GM19438 (cell line): ENCODE data around the gene AGAP3.

Experiments
- ATAC-seq: cut with Tn5 transposase; IDR thresholded peaks from one replicate; pipeline ENCODE4 v1.9.1; 2021; ENCODE audit warnings: low read depth; ENCODE audit not compliant: unreplicated experiment

The AGAP3 gene

DNA sequence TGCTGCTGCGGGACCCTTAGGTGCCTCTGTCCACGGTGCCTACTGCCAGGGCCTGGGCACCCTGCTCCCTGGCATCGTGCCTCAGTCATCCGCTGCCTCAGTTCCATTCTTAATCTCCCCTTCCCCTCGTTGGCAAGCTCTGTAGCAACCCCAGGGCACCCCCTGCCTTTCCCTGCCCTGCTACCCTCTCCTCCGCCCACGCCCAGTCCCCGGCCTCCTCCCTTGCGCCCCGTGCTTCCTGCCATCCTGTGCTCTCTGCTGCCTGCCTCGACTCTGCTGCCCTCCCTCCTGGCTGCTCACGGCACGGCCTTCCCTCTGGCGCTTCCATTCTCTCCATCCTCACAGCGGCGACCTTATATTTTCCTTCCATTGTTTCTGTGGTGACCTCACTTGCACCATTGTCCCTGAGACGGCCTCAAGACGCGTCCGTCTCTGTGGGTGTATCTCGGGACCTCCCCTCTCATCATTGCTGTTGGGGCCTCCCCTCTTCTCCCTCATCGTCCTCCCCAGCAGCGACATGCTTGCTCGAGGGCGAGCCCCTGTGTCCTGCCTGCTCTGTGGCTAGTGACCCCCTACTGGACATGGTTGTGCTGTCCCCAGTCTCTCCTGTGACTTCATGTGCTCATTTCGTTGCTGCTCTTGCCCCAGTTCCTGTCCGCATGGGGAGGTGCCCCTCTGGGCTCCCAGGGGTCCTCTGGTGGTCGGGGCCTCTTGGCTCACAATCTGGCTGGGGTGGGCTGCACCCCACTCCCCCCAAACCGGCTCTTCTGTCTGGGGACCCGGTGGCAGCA lies 35.3 kb downstream of the AGAP3 start:
- no peak for ATAC-seq

DNA sequence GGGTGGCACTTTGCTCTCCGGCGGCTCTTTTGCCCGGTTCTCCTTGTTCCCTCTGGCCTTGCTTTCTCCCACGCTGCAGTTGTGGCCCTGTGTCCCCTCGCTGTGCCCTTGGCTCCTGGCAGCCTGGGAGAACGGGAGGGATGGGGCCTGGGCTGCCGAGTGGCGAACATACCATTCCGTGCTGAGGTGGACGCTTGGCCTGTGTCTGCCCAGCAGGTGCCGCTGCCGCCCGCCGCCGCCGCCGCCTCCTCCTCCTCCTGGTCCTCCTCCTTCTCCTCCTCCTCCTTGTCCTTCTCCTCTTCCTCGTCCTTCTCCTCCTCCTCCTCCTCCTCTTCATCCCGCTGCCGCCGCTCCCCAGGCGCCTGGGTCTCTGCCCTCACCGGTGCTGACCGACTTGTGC lies 36.0 kb downstream of the AGAP3 start:
- ATAC-seq: no peak

DNA sequence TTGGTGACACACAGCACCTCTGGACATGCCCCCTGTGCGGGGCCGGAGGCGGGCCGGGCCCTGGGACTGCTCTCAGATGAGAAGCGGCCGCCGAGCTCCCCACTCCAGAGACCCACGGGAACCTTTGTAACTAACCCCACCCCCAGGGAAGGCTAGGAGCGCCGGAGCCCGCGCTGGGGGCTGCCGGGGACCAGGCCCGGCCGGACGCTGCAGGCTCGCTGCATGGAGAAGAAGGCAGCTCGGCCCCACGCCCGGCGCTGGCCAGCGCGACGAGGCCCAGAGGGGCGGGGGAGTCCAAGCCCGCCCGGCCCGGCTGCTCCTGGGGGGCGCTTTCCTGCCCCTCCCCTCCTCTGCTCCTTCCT lies 36.5 kb downstream of the AGAP3 start:
- no peak for ATAC-seq

DNA sequence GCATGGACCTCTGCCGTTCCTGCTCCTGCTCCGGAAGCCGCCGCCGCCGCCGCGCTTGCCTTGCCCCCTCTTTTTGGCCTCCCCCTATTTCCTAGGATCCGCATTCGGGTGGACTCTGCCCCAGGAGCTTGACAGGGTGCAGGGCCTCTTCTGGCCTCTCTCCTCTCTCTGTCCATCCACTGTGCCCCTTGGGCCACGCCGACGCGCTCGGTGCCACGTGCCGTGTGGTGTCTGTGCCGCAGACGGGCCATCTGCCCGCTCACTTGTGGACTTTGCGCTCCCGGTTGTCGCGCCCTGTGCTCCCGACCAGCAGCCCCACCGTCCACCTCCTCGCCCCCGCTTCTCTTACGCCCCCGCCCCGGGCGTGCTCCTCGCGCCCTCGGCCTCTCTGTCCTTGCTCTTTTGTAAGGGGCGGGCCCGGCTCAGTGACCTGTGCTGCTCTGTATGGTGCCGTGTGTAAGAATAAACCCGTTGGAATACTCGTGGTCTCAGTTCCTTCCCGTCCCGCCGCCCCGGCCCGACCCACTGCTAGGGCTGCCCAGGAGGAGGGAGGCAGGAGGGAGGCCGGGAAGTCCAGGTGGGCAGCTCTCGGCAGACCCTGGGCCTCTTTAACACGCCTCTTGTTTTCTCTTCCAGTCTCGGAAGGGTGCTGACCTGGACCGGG lies 37.0 kb downstream of the AGAP3 start:
- ATAC-seq: no peak

GRCh38 chr7:151123822-151124464 lies 37.7 kb downstream of the AGAP3 start:
- ATAC-seq: peak; percentile 92

- ATAC-seq: no peak
Observed at GRCh38 chr7:151124481-151124880, 38.2 kb downstream of the AGAP3 start.

DNA sequence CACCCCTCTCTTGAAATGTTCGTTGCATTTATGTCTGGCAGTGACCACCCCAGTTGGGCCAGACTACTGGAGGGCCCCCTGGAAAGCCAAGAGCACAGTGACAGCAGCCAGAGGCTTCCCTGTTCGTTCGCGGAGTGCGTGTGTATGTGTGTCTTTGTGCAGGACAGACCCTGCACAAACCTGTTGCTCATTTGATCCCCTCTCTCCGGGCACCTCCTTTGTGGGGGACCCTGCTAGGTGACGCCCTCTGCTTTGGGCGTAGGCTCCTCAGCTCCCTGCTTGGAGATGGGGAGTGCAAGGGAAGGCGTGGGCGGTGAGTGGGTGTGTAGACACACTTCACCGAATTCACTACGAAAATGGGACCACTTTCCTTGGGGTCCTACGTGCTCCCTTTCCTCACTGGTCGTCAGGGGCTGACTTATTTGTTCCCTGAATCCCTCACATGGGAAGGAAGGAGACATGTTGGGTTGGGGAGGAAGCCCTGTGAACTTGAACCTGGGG lies 38.7 kb downstream of the AGAP3 start:
- ATAC-seq: no peak

DNA sequence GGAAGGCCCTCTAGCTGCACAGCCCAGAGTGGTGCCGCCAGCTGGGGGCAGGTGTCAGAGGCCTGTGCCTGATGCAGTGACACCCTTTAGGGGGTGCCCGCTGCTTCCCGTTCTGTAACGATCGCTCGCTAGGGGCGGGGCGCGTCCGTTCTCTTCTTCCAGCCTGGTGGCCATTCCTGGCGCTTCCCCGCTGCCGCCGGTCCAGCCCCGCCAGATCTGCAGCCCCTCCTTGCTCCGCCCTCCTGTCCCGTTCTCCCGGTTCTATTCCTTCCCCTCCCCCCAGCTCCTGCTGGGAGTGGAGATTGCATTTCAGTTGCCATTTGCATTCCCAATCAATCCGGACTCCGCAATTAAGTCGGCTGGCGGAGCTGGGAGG lies 39.2 kb downstream of the AGAP3 start:
- ATAC-seq: no peak

GRCh38 chr7:151125846-151126481 lies 39.7 kb downstream of the AGAP3 start:
- ATAC-seq: no peak

DNA sequence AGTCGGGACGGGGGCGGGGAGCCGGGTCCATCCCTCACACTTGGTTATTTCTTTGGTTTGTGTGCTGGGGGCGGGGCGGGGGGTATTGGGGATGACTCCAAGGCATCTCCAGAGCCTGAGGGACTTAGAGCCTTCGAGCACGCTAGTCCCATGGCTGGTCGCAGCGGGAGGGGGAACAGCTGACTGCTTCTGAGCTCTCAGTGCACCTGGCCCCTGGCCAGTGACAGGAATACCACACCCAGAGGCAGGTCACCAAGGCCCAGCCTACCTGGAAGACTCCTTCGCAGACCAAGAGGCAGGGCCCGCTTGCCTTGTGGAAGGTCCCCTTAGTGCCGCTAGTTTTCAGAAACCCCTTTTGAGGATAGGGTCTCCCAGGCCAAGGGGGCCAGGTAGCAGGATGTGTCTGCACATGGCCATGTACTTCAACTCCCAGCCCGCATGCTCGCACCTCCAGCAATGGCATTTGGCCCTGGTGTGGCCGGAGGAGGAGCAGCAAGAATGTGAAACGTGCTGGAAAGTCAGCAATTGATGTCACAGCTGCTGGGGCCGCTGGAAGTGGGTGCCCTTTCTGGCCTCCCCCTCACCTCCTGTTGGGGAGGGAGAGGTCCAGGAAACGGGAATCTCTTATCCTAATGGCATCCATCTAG lies 40.3 kb downstream of the AGAP3 start:
- ATAC-seq: no peak

GRCh38 chr7:151128144-151128543 lies 41.9 kb downstream of the AGAP3 start:
- no peak for ATAC-seq

- no peak for ATAC-seq
Observed at GRCh38 chr7:151128716-151129115, 42.4 kb downstream of the AGAP3 start.

GRCh38 chr7:151129117-151129959 lies 43.1 kb downstream of the AGAP3 start:
- no peak for ATAC-seq

GRCh38 chr7:151129960-151130591 lies 43.8 kb downstream of the AGAP3 start:
- no peak for ATAC-seq

DNA sequence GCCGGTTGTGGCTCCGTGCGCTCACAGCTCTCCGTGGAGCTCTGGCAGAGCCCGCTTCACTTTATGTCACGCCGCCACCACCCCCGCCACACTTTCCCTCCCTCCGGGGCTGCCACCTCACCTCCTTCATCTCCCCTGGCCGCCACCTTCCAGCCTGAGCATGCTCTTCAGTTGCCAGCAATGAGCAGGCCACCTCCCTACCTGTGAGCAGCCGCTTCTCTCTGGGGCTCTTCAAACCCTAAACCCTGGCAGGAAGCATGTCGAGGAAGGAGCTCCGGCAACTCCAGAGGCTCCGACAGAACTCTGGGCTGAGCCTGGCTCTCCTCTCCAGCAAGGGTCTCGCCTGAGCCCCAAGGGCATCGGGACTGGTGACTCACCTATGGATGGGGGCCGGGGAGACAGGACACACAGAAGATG lies 44.5 kb downstream of the AGAP3 start:
- ATAC-seq: no peak

- ATAC-seq: no peak
Observed at GRCh38 chr7:151131224-151131591, 44.9 kb downstream of the AGAP3 start.

DNA sequence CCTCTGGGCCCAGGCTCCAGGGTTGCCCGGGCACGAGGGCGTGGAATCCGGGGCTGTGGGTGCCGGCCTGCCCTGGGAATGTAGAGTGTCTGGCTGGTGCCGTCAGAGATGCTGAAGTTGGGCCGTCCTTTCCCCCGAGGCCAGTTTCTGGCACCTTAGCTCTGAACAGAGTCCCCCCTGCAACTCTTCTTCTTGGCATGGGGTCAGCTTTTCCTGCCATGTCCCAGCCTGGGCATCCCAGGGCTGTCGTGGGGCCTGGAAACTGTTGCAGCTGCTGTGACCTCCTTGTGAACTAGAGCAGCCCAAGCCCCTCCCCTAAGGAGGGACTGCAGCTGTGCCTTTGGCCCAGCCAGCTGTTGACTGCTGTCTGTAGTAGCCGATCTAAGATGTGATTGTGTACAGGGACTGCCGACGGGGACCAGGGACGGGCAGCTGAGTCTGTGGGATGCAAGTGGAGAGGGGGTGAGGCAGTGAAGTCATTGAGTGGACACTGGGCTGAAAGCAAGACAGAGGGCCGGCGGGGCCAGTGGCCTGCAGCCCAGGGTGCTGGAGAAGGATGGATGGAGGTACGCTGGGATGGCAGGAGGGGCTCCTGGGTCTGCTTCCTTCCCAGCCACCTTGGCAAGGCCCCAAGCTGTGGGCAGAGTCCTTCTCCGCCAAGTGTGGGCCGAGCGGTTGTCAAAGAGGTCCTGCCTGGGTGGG lies 45.5 kb downstream of the AGAP3 start:
- ATAC-seq: no peak

DNA sequence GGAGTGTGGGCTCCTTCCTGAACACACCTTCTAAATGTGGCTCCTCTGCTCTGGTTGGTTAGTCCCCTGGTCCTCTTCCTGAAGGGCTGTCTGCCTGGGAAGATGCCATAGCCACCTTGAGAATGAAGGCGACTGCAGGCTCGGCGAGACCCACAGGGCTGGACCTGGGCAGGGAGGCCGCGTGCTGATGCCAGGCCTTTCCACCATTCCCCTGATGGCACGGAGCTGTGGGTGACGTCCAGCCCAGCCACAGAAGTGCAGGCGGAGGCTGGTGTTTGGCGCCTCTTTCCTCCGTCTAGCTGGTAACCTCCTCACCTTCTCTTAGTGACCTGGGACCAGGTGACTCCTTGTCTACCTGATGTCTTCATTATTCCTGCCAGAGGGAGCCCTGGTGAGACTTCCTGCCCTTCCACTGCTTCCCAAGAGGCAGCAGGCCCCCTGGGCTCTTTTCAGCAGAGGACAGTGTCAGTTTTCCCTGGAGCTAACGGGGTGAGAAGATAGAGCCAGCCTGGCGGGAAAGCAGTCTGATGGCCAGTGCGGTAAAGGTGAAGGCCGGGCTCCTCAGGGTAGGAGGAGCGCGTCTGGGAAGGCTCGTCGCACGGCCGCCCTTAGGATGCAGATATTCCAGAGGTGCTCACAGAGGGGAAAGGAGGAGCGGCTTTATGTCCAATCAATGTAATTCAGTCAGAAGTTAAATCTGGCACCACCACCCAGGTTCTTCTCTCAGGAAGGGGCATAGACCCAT lies 46.4 kb downstream of the AGAP3 start:
- ATAC-seq: no peak
